ENCODE data around the gene SLX9. TPM values are rescaled to one million over a fixed set of nuclear protein-coding genes. Genes with fewer than 3 reads are reported as not detected.

The SLX9 gene
- total and polyA plus RNA-seq, 7 donors = 9.7 to 38.8 (median 20.7) TPM

DNA sequence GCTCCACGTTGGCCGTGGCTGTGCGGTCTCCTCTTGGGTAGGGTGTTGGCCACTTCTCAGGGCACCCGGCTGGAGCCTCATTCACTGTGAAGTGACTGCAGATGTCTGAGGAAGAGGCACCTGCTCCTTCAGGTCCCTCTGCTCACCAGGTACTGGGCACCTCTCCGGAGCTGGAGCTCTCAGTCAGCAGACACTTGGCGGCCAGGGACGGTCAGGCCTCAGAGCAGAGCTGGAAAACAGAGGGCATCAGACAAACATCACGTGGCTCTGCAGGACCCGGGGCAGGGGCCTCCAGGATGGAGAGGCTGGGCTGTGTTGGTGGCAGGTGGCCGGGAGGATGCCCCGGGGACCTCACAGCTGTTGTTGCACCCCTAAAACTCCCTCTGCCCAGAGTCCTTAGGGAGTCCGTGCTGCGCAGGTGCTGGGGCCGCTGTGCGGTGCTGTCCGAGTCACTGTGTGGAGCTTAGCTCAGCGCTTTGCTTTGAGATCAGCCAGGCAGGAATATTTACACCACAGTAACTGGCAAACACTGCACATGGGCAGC lies 59.7 kb downstream of the SLX9 start:
- no peaks in the 10 kb centered on the region for H3K27me3 ChIP-seq
- no peak overlapping the region for H3K4me3 ChIP-seq
- 74 to 84% methylated on average over 17 of the region's 17 CpGs for WGBS, 2 donors
- H3K27ac ChIP-seq = no peak overlapping the region
- intact Hi-C loops (cut with DNase I) = no loop called here
- no peaks in the 10 kb centered on the region for H3K9me3 ChIP-seq
- no peak for TF ChIP-seq EP300 (IDR thresholded peaks at IDR 0.05)
- no peak for TF ChIP-seq POLR2AphosphoS5 (IDR thresholded peaks at IDR 0.05)
- TF ChIP-seq, protein P1, sequence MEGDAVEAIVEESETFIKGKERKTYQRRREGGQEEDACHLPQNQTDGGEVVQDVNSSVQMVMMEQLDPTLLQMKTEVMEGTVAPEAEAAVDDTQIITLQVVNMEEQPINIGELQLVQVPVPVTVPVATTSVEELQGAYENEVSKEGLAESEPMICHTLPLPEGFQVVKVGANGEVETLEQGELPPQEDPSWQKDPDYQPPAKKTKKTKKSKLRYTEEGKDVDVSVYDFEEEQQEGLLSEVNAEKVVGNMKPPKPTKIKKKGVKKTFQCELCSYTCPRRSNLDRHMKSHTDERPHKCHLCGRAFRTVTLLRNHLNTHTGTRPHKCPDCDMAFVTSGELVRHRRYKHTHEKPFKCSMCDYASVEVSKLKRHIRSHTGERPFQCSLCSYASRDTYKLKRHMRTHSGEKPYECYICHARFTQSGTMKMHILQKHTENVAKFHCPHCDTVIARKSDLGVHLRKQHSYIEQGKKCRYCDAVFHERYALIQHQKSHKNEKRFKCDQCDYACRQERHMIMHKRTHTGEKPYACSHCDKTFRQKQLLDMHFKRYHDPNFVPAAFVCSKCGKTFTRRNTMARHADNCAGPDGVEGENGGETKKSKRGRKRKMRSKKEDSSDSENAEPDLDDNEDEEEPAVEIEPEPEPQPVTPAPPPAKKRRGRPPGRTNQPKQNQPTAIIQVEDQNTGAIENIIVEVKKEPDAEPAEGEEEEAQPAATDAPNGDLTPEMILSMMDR (IDR thresholded peaks at IDR 0.05) = no peak
- TF ChIP-seq POLR2A (IDR thresholded peaks at IDR 0.05) = no peak
- DNase-seq = peak; percentile 57
- H3K4me1 ChIP-seq = peaks cover 0 to 59% (median 49%) of the 10 kb centered on the region in 4 donors
- no peaks in the 10 kb centered on the region for H3K36me3 ChIP-seq

GRCh38 chr21:44999972-45000636 lies 60.3 kb downstream of the SLX9 start:
- intact Hi-C loops (cut with DNase I) = loop anchor here (5.0 kb wide), 1 partner anchor 77 kb away; no protein-coding TSS in a partner anchor
- peak; percentile 59 for DNase-seq
- H3K4me3 ChIP-seq = peak overlapping the region in 1 of 4 donors; percentile 33

DNA sequence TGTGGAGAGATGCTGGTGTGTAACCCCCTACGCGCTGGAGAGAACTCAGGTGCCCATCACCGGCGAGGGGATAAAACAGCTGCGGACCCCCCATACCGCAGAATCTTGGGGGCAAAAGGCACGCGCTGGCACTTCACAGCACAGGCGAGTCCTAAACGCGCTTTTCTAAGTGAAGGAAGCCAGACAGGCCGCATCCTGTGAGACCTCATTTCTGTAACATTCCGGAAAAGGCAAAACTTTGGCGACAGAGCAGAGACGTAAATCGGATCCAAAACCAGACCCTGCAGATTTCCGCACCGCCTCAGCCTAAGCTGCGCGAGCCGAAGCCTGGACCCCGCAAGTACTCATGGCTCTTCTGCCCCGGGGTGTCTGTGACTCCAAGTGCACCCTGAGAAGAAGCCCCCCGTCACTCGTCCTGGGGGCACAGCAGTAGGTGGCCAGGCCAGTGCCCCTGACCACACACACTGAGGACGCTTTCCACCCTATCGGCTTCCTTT lies 60.9 kb downstream of the SLX9 start:
- TF ChIP-seq, protein P1 (IDR thresholded peaks at IDR 0.05) = no peak
- peak in 1 of 2 donors; percentile 5 for TF ChIP-seq POLR2A (IDR thresholded peaks at IDR 0.05)
- no peak for TF ChIP-seq POLR2AphosphoS5 (IDR thresholded peaks at IDR 0.05)
- TF ChIP-seq EP300 (IDR thresholded peaks at IDR 0.05) = no peak
- H3K4me1 ChIP-seq = peaks cover 0 to 47% (median 39%) of the 10 kb centered on the region in 4 donors
- intact Hi-C loops (cut with DNase I) = loop anchor here (5.0 kb wide), 1 partner anchor 77 kb away; no protein-coding TSS in a partner anchor
- H3K9me3 ChIP-seq = no peaks in the 10 kb centered on the region
- H3K27me3 ChIP-seq = no peaks in the 10 kb centered on the region
- no peak for DNase-seq
- peak overlapping the region in 2 of 4 donors; percentile 21 to 33 for H3K4me3 ChIP-seq
- peak overlapping the region; percentile 55 to 82 (median 66) for H3K27ac ChIP-seq
- no peaks in the 10 kb centered on the region for H3K36me3 ChIP-seq
- 89 to 90% methylated on average over 27 of the region's 27 CpGs for WGBS, 2 donors

More at GRCh38 chr21:44999972-45000636, 60.3 kb downstream of the SLX9 start:
- Histone ChIP-seq H3K9me3 (no peaks in the 10 kb centered on the region), H3K4me1 (peaks cover 0 to 52% (median 42%) of the 10 kb centered on the region in 4 donors), H3K27me3 (no peaks in the 10 kb centered on the region), H3K36me3 (no peaks in the 10 kb centered on the region), H3K27ac (peak overlapping the region in 3 of 4 donors; percentile 62 to 82 (median 71))
- 64 to 81% methylated on average over 29 of the region's 29 CpGs for WGBS, 2 donors
- no peak for TF ChIP-seq POLR2AphosphoS5 (IDR thresholded peaks at IDR 0.05)
- TF ChIP-seq EP300 (IDR thresholded peaks at IDR 0.05) = no peak
- TF ChIP-seq, protein P1 (IDR thresholded peaks at IDR 0.05) = no peak
- TF ChIP-seq POLR2A (IDR thresholded peaks at IDR 0.05) = no peak

- intact Hi-C loops (cut with DNase I) = loop anchor here (5.0 kb wide), 1 partner anchor 76 kb away; no protein-coding TSS in a partner anchor
- peak overlapping the region in 2 of 4 donors; percentile 21 to 33 for H3K4me3 ChIP-seq
- no peaks in the 10 kb centered on the region for H3K36me3 ChIP-seq
- no peaks in the 10 kb centered on the region for H3K9me3 ChIP-seq
- TF ChIP-seq POLR2AphosphoS5 (IDR thresholded peaks at IDR 0.05) (peak in 3 of 4 donors; percentile 25 to 53 (median 37)), POLR2A (IDR thresholded peaks at IDR 0.05) (no peak)
- peaks cover 0 to 47% (median 38%) of the 10 kb centered on the region in 4 donors for H3K4me1 ChIP-seq
- H3K27me3 ChIP-seq = no peaks in the 10 kb centered on the region
- DNase-seq = peak; percentile 94
- 79 to 85% methylated on average over 46 of the region's 46 CpGs for WGBS, 2 donors
- H3K27ac ChIP-seq = peak overlapping the region; percentile 55 to 82 (median 66)
Measured at GRCh38 chr21:45001134-45002095, 61.6 kb downstream of the SLX9 start.

Data from sigmoid colon (tissue), 7 donors.